Suprapubic skin (tissue), 4 donors: Measurements from ENCODE around the gene GOLGA1. TPM values are rescaled to one million over a fixed set of nuclear protein-coding genes. Genes with fewer than 3 reads are reported as not detected.
"Not testable (repeated sequence)": the region's sequence is repeated elsewhere in the genome, so short reads cannot be mapped to it uniquely, and the experiment has no call there.

ENCODE experiments used
- DNase-seq, 2 donors: peaks; one replicate each; pipeline ENCODE4 v3.0.0-alpha.2; 2019; ENCODE audit warnings: low spot score in 2 of 2
- H3K27ac ChIP-seq: fragments of 200-600 bp; sonication (generic); one replicate; pipeline ENCODE4 v1.5.1; 2019
- H3K27me3 ChIP-seq: fragments of 200-600 bp; sonication (generic); one replicate; pipeline ENCODE4 v1.5.1; 2019
- H3K36me3 ChIP-seq: fragments of 200-600 bp; sonication (generic); one replicate; pipeline ENCODE4 v1.5.1; 2019
- H3K4me1 ChIP-seq: fragments of 200-600 bp; sonication (generic); one replicate; pipeline ENCODE4 v1.5.1; 2019
- H3K4me3 ChIP-seq: fragments of 200-600 bp; sonication (generic); one replicate; pipeline ENCODE4 v1.5.1; 2019; ENCODE audit warnings: mild to moderate bottlenecking
- H3K9me3 ChIP-seq: fragments of 200-600 bp; sonication (generic); one replicate; pipeline ENCODE4 v1.5.1; 2019
- EP300 ChIP-seq: sonication (generic); formaldehyde crosslinking; IDR thresholded peaks from one replicate; pipeline ENCODE4 v1.6.1; 2017; ENCODE audit warnings: antibody characterized with exemption
- POLR2A ChIP-seq, 2 donors: fragments of 450-650 bp; IDR thresholded peaks; one replicate each; pipeline ENCODE4 v1.6.1; 2017; ENCODE audit warnings: antibody characterized with exemption in 2 of 2, mild to moderate bottlenecking in 2 of 2, moderate library complexity in 2 of 2
- POLR2AphosphoS5 ChIP-seq, 3 donors: sonication (generic); formaldehyde crosslinking; IDR thresholded peaks; one replicate each; pipeline ENCODE4 v1.6.1; 2017; ENCODE audit warnings: antibody characterized with exemption in 3 of 3
- WGBS: methylation state at CpG from one replicate; pipeline ENCODE4 v1.1.5; 2018; 5-methylcytosine and 5-hydroxymethylcytosine counted together
- total RNA-seq, 4 donors: library from RNA; depleted of rRNA; stranded (reverse); fragments of >200 nt; gene quantifications; one replicate each; pipeline ENCODE4 v1.1.0, GENCODE V29; 2016
- TF ChIP-seq, protein P1 (sequence below), 2 donors: fragments of 200-600 bp in 1 of 2; fragments of 450-650 bp in 1 of 2; sonication (generic) in 1 of 2; IDR thresholded peaks; one replicate each; pipeline ENCODE4 v1.5.1; 2016 to 2019; ENCODE audit warnings: antibody characterized with exemption in 2 of 2, mild to moderate bottlenecking in 1 of 2, moderate library complexity in 1 of 2

The GOLGA1 gene
- total RNA-seq, 4 donors from 2014 or later: 20.2 to 47.5 (median 24.5) TPM

- no peak for TF ChIP-seq EP300
- TF ChIP-seq POLR2AphosphoS5 (IDR thresholded peaks at IDR 0.05): no peak
- TF ChIP-seq POLR2A (IDR thresholded peaks at IDR 0.05): no peak
- TF ChIP-seq, protein P1, sequence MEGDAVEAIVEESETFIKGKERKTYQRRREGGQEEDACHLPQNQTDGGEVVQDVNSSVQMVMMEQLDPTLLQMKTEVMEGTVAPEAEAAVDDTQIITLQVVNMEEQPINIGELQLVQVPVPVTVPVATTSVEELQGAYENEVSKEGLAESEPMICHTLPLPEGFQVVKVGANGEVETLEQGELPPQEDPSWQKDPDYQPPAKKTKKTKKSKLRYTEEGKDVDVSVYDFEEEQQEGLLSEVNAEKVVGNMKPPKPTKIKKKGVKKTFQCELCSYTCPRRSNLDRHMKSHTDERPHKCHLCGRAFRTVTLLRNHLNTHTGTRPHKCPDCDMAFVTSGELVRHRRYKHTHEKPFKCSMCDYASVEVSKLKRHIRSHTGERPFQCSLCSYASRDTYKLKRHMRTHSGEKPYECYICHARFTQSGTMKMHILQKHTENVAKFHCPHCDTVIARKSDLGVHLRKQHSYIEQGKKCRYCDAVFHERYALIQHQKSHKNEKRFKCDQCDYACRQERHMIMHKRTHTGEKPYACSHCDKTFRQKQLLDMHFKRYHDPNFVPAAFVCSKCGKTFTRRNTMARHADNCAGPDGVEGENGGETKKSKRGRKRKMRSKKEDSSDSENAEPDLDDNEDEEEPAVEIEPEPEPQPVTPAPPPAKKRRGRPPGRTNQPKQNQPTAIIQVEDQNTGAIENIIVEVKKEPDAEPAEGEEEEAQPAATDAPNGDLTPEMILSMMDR (IDR thresholded peaks at IDR 0.05): no peak
- Histone ChIP-seq H3K4me1 (no peaks in the 10 kb centered on the region), H3K36me3 (peaks cover 9% of the 10 kb centered on the region), H3K9me3 (no peaks in the 10 kb centered on the region), H3K4me3 (no peak overlapping the region), H3K27ac (no peak overlapping the region), H3K27me3 (no peaks in the 10 kb centered on the region)
- no peak for DNase-seq
- 91% methylated on average over 2 of the region's 2 CpGs for WGBS
These were observed 31.4 kb upstream of the GOLGA1 start for GRCh38 chr9:124972241-124972770.

- Histone ChIP-seq H3K4me1 (no peaks in the 10 kb centered on the region), H3K36me3 (peaks cover 9% of the 10 kb centered on the region), H3K27ac (no peak overlapping the region), H3K27me3 (no peaks in the 10 kb centered on the region), H3K9me3 (no peaks in the 10 kb centered on the region), H3K4me3 (no peak overlapping the region)
- TF ChIP-seq, protein P1 (IDR thresholded peaks at IDR 0.05): no peak
- TF ChIP-seq POLR2AphosphoS5 (IDR thresholded peaks at IDR 0.05) (no peak), POLR2A (IDR thresholded peaks at IDR 0.05) (no peak), EP300 (no peak)
- DNase-seq: no peak
- WGBS: 70% methylated on average over 2 of the region's 2 CpGs
These were observed 28.5 kb upstream of the GOLGA1 start for GRCh38 chr9:124969401-124969800.

DNA sequence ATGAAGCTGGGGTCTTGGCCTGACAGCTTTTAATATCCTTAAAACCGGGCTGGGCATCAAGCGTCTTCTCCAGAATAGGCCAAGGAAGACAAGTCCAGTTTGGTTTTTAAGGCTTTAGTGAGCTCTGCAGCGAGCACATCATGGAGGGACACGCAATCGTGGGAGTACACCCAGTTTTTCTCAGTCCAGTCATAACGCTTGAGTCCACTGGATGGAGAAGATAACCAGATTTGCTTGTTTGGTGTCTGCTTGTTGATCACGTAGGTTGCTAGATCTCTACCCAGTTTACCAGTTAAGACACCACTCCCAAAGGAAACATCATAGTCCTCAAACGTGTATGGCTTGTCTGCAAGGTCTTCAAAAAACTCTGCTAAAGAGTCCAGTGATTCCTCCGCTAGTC lies 27.4 kb upstream of the GOLGA1 start:
- Histone ChIP-seq H3K27ac (no peak overlapping the region), H3K9me3 (no peaks in the 10 kb centered on the region), H3K4me3 (no peak overlapping the region), H3K4me1 (no peaks in the 10 kb centered on the region), H3K27me3 (no peaks in the 10 kb centered on the region), H3K36me3 (peaks cover 9% of the 10 kb centered on the region)
- DNase-seq: no peak
- TF ChIP-seq, protein P1 (IDR thresholded peaks at IDR 0.05): no peak
- TF ChIP-seq POLR2AphosphoS5 (IDR thresholded peaks at IDR 0.05) (no peak), POLR2A (IDR thresholded peaks at IDR 0.05) (no peak), EP300 (no peak)
- WGBS: 82% methylated on average over 9 of the region's 9 CpGs

- not testable (repeated sequence) for H3K36me3 ChIP-seq, H3K4me1 ChIP-seq, H3K27me3 ChIP-seq, H3K9me3 ChIP-seq, H3K27ac ChIP-seq, H3K4me3 ChIP-seq, DNase-seq
- 65% methylated on average over 5 of the region's 5 CpGs for WGBS
These were observed 25.1 kb upstream of the GOLGA1 start for GRCh38 chr9:124965775-124966568.

DNA sequence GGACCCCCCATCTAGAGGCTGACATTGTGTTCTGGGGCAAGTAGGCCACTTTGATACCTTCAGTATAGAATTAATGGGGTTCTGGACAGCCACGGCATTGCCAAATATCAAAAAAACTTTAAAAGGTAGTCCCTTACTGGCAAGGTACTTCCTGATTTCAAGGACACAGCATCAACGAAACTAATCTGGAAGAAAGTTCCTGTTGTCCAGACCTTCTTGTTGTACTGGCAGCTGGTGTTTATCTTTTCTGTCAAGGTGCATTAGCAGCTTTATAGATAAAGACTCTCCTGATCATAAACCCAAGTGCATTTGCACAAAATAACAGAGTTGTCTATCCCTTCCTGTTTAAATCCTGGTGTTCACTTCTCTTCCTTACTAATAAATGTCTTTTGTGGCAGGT lies 23.7 kb upstream of the GOLGA1 start:
- Histone ChIP-seq H3K36me3 (peaks cover under 1% of the 10 kb centered on the region), H3K9me3 (no peaks in the 10 kb centered on the region), H3K4me3 (no peak overlapping the region), H3K4me1 (no peaks in the 10 kb centered on the region), H3K27me3 (no peaks in the 10 kb centered on the region), H3K27ac (no peak overlapping the region)
- 82% methylated on average over 2 of the region's 2 CpGs for WGBS
- no peak for DNase-seq
- TF ChIP-seq, protein P1 (IDR thresholded peaks at IDR 0.05): no peak
- TF ChIP-seq POLR2AphosphoS5 (IDR thresholded peaks at IDR 0.05): no peak
